ENCODE results near the gene SULF2.

Gene SULF2

GRCh38 chr20:47748069-47748468, 37.2 kb downstream of the SULF2 start:
- no peak overlapping the region for H3K4me3 ChIP-seq (ENCODE audit: low read depth, low read length)
- H3K27ac ChIP-seq (ENCODE audit: low read depth, low read length), result no peak overlapping the region
- no peaks in the 10 kb centered on the region for H3K4me1 ChIP-seq (ENCODE audit: control insufficient read depth, insufficient read depth, low read length)
- H3K36me3 ChIP-seq (ENCODE audit: control insufficient read depth, insufficient read depth, low read length), result peaks cover 10% of the 10 kb centered on the region; the same call in 1 of the 2 replicates
- H3K27me3 ChIP-seq (ENCODE audit: control insufficient read depth, insufficient read depth, low read length), result no peaks in the 10 kb centered on the region
- H3K9me3 ChIP-seq (ENCODE audit: control insufficient read depth, insufficient read depth, low read depth, low read length), result no peaks in the 10 kb centered on the region
- no peak overlapping the region for H3K9ac ChIP-seq (ENCODE audit: low read length)

GRCh38 chr20:47747669-47748031, 37.6 kb downstream of the SULF2 start:
- no peak overlapping the region for H3K4me3 ChIP-seq (ENCODE audit: low read depth, low read length)
- no peak overlapping the region for H3K27ac ChIP-seq (ENCODE audit: low read depth, low read length)
- no peak overlapping the region for H3K9ac ChIP-seq (ENCODE audit: low read length)
- no peaks in the 10 kb centered on the region for H3K9me3 ChIP-seq (ENCODE audit: control insufficient read depth, insufficient read depth, low read depth, low read length)
- H3K36me3 ChIP-seq (ENCODE audit: control insufficient read depth, insufficient read depth, low read length), result peaks cover 10% of the 10 kb centered on the region; the same call in 1 of the 2 replicates
- H3K4me1 ChIP-seq (ENCODE audit: control insufficient read depth, insufficient read depth, low read length), result no peaks in the 10 kb centered on the region
- no peaks in the 10 kb centered on the region for H3K27me3 ChIP-seq (ENCODE audit: control insufficient read depth, insufficient read depth, low read length)

GRCh38 chr20:47744803-47745202, 40.5 kb downstream of the SULF2 start:
- H3K4me1 ChIP-seq (ENCODE audit: control insufficient read depth, insufficient read depth, low read length), result no peaks in the 10 kb centered on the region
- H3K27me3 ChIP-seq (ENCODE audit: control insufficient read depth, insufficient read depth, low read length), result no peaks in the 10 kb centered on the region
- no peaks in the 10 kb centered on the region for H3K9me3 ChIP-seq (ENCODE audit: control insufficient read depth, insufficient read depth, low read depth, low read length)
- H3K36me3 ChIP-seq (ENCODE audit: control insufficient read depth, insufficient read depth, low read length), result no peaks in the 10 kb centered on the region
- H3K27ac ChIP-seq (ENCODE audit: low read depth, low read length), result no peak overlapping the region
- no peak overlapping the region for H3K9ac ChIP-seq (ENCODE audit: low read length)
- H3K4me3 ChIP-seq (ENCODE audit: low read depth, low read length), result no peak overlapping the region

- Histone ChIP-seq H3K36me3 (ENCODE audit: control insufficient read depth, insufficient read depth, low read length) (no peaks in the 10 kb centered on the region), H3K9me3 (ENCODE audit: control insufficient read depth, insufficient read depth, low read depth, low read length) (no peaks in the 10 kb centered on the region), H3K27ac (ENCODE audit: low read depth, low read length) (no peak overlapping the region), H3K4me3 (ENCODE audit: low read depth, low read length) (no peak overlapping the region), H3K27me3 (ENCODE audit: control insufficient read depth, insufficient read depth, low read length) (no peaks in the 10 kb centered on the region), H3K9ac (ENCODE audit: low read length) (no peak overlapping the region), H3K4me1 (ENCODE audit: control insufficient read depth, insufficient read depth, low read length) (no peaks in the 10 kb centered on the region)
Measured at GRCh38 chr20:47743671-47744070, 41.6 kb downstream of the SULF2 start.

- no peaks in the 10 kb centered on the region for H3K4me1 ChIP-seq (ENCODE audit: control insufficient read depth, insufficient read depth, low read length)
- H3K36me3 ChIP-seq (ENCODE audit: control insufficient read depth, insufficient read depth, low read length), result peaks cover 4% of the 10 kb centered on the region; the same call in 1 of the 2 replicates
- H3K27ac ChIP-seq (ENCODE audit: low read depth, low read length), result no peak overlapping the region
- no peaks in the 10 kb centered on the region for H3K27me3 ChIP-seq (ENCODE audit: control insufficient read depth, insufficient read depth, low read length)
- no peak overlapping the region for H3K4me3 ChIP-seq (ENCODE audit: low read depth, low read length)
- no peaks in the 10 kb centered on the region for H3K9me3 ChIP-seq (ENCODE audit: control insufficient read depth, insufficient read depth, low read depth, low read length)
- no peak overlapping the region for H3K9ac ChIP-seq (ENCODE audit: low read length)
Measured at GRCh38 chr20:47741669-47742608, 43.3 kb downstream of the SULF2 start.

- H3K9ac ChIP-seq (ENCODE audit: low read length), result no peak overlapping the region
- no peaks in the 10 kb centered on the region for H3K4me1 ChIP-seq (ENCODE audit: control insufficient read depth, insufficient read depth, low read length)
- no peak overlapping the region for H3K27ac ChIP-seq (ENCODE audit: low read depth, low read length)
- H3K9me3 ChIP-seq (ENCODE audit: control insufficient read depth, insufficient read depth, low read depth, low read length), result no peaks in the 10 kb centered on the region
- no peak overlapping the region for H3K4me3 ChIP-seq (ENCODE audit: low read depth, low read length)
- no peaks in the 10 kb centered on the region for H3K27me3 ChIP-seq (ENCODE audit: control insufficient read depth, insufficient read depth, low read length)
- H3K36me3 ChIP-seq (ENCODE audit: control insufficient read depth, insufficient read depth, low read length), result peaks cover 14% of the 10 kb centered on the region
Measured at GRCh38 chr20:47740862-47741184, 44.5 kb downstream of the SULF2 start.

GRCh38 chr20:47740121-47740861, 45.0 kb downstream of the SULF2 start:
- Histone ChIP-seq H3K4me1 (ENCODE audit: control insufficient read depth, insufficient read depth, low read length) (no peaks in the 10 kb centered on the region), H3K9me3 (ENCODE audit: control insufficient read depth, insufficient read depth, low read depth, low read length) (no peaks in the 10 kb centered on the region), H3K27ac (ENCODE audit: low read depth, low read length) (no peak overlapping the region), H3K36me3 (ENCODE audit: control insufficient read depth, insufficient read depth, low read length) (peaks cover 14% of the 10 kb centered on the region), H3K4me3 (ENCODE audit: low read depth, low read length) (no peak overlapping the region), H3K27me3 (ENCODE audit: control insufficient read depth, insufficient read depth, low read length) (no peaks in the 10 kb centered on the region), H3K9ac (ENCODE audit: low read length) (no peak overlapping the region)

- Histone ChIP-seq H3K27me3 (ENCODE audit: control insufficient read depth, insufficient read depth, low read length) (no peaks in the 10 kb centered on the region), H3K9ac (ENCODE audit: low read length) (no peak overlapping the region), H3K4me3 (ENCODE audit: low read depth, low read length) (no peak overlapping the region), H3K27ac (ENCODE audit: low read depth, low read length) (no peak overlapping the region), H3K36me3 (ENCODE audit: control insufficient read depth, insufficient read depth, low read length) (peaks cover 14% of the 10 kb centered on the region), H3K4me1 (ENCODE audit: control insufficient read depth, insufficient read depth, low read length) (no peaks in the 10 kb centered on the region), H3K9me3 (ENCODE audit: control insufficient read depth, insufficient read depth, low read depth, low read length) (no peaks in the 10 kb centered on the region)
Measured at GRCh38 chr20:47737923-47738322, 47.4 kb downstream of the SULF2 start.

- Histone ChIP-seq H3K9ac (ENCODE audit: low read length) (no peak overlapping the region), H3K9me3 (ENCODE audit: control insufficient read depth, insufficient read depth, low read depth, low read length) (no peaks in the 10 kb centered on the region), H3K4me1 (ENCODE audit: control insufficient read depth, insufficient read depth, low read length) (no peaks in the 10 kb centered on the region), H3K4me3 (ENCODE audit: low read depth, low read length) (no peak overlapping the region), H3K36me3 (ENCODE audit: control insufficient read depth, insufficient read depth, low read length) (peaks cover 16% of the 10 kb centered on the region), H3K27me3 (ENCODE audit: control insufficient read depth, insufficient read depth, low read length) (no peaks in the 10 kb centered on the region), H3K27ac (ENCODE audit: low read depth, low read length) (no peak overlapping the region)
Measured at GRCh38 chr20:47736570-47737152, 48.6 kb downstream of the SULF2 start.

GRCh38 chr20:47735412-47736400, 49.6 kb downstream of the SULF2 start:
- H3K27me3 ChIP-seq (ENCODE audit: control insufficient read depth, insufficient read depth, low read length), result no peaks in the 10 kb centered on the region
- no peaks in the 10 kb centered on the region for H3K4me1 ChIP-seq (ENCODE audit: control insufficient read depth, insufficient read depth, low read length)
- no peak overlapping the region for H3K4me3 ChIP-seq (ENCODE audit: low read depth, low read length)
- H3K9me3 ChIP-seq (ENCODE audit: control insufficient read depth, insufficient read depth, low read depth, low read length), result no peaks in the 10 kb centered on the region
- no peak overlapping the region for H3K9ac ChIP-seq (ENCODE audit: low read length)
- H3K36me3 ChIP-seq (ENCODE audit: control insufficient read depth, insufficient read depth, low read length), result peaks cover 22% of the 10 kb centered on the region
- H3K27ac ChIP-seq (ENCODE audit: low read depth, low read length), result no peak overlapping the region
